Measurements from ENCODE around the gene TMEM106A. TPM values are rescaled to one million over a fixed set of nuclear protein-coding genes. Genes with fewer than 3 reads are reported as not detected.

Gene TMEM106A
- total and polyA plus RNA-seq, 2 of the 13 experiments (the other 11 are each of a cell fraction or from before 2014, with no cell fraction given) = 16.9 to 35.9 TPM

DNA sequence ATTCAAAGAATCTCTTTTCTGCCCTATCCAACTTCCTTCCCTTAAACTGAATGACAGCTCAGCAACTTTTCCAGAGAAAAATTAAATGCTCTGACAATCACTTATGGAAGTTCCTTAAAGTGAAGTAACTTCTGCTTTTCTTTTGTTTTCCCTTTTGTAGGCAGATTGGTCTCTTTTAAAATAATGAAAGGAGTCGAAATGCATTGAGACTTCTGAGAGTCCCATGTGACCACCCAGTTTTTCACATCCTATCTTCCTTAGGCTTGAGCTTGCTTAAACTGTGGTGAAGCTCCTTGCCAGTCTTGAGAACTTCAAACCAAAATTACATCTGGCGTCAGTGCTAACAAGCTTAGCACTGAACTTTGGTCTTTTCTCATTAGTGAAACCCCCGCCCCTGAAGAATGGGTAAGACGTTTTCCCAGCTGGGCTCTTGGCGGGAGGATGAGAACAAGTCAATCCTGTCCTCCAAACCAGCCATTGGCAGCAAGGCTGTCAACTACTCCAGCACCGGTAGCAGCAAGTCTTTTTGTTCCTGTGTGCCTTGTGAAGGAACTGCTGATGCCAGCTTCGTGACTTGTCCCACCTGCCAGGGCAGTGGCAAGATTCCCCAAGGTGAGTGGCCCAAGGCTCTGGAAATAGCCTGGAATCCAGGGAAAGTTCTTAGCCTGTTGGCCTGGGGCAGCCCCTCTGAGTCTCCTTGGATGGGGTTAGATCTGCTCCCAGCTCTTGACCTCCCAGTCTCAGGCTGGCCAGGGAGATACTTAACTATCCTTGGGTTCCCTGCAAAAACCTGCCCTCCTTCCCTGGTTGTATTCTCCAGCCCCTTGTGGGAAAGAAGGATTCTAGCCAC lies 1.2 kb downstream of the TMEM106A start (continued):
- no peak for TF ChIP-seq ZNF331 (CRISPR knock-in tag; IDR thresholded peaks at IDR 0.05)
- TF ChIP-seq, protein P1, sequence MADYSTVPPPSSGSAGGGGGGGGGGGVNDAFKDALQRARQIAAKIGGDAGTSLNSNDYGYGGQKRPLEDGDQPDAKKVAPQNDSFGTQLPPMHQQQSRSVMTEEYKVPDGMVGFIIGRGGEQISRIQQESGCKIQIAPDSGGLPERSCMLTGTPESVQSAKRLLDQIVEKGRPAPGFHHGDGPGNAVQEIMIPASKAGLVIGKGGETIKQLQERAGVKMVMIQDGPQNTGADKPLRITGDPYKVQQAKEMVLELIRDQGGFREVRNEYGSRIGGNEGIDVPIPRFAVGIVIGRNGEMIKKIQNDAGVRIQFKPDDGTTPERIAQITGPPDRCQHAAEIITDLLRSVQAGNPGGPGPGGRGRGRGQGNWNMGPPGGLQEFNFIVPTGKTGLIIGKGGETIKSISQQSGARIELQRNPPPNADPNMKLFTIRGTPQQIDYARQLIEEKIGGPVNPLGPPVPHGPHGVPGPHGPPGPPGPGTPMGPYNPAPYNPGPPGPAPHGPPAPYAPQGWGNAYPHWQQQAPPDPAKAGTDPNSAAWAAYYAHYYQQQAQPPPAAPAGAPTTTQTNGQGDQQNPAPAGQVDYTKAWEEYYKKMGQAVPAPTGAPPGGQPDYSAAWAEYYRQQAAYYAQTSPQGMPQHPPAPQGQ (CRISPR knock-in tag; IDR thresholded peaks at IDR 0.05; ENCODE audit: borderline replicate concordance) = 0 out of 2 replicates have a peak, but pooled peaks have one; percentile 36
- TF ChIP-seq, protein P2, sequence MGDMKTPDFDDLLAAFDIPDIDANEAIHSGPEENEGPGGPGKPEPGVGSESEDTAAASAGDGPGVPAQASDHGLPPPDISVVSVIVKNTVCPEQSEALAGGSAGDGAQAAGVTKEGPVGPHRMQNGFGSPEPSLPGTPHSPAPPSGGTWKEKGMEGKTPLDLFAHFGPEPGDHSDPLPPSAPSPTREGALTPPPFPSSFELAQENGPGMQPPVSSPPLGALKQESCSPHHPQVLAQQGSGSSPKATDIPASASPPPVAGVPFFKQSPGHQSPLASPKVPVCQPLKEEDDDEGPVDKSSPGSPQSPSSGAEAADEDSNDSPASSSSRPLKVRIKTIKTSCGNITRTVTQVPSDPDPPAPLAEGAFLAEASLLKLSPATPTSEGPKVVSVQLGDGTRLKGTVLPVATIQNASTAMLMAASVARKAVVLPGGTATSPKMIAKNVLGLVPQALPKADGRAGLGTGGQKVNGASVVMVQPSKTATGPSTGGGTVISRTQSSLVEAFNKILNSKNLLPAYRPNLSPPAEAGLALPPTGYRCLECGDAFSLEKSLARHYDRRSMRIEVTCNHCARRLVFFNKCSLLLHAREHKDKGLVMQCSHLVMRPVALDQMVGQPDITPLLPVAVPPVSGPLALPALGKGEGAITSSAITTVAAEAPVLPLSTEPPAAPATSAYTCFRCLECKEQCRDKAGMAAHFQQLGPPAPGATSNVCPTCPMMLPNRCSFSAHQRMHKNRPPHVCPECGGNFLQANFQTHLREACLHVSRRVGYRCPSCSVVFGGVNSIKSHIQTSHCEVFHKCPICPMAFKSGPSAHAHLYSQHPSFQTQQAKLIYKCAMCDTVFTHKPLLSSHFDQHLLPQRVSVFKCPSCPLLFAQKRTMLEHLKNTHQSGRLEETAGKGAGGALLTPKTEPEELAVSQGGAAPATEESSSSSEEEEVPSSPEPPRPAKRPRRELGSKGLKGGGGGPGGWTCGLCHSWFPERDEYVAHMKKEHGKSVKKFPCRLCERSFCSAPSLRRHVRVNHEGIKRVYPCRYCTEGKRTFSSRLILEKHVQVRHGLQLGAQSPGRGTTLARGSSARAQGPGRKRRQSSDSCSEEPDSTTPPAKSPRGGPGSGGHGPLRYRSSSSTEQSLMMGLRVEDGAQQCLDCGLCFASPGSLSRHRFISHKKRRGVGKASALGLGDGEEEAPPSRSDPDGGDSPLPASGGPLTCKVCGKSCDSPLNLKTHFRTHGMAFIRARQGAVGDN (CRISPR knock-in tag; IDR thresholded peaks at IDR 0.05) = peak; percentile 26; the same call in 1 of the 2 replicates
- TF ChIP-seq IRF1 (CRISPR knock-in tag; IDR thresholded peaks at IDR 0.05; ENCODE audit: low read depth) = no peak
- TF ChIP-seq KDM1A (CRISPR knock-in tag; IDR thresholded peaks at IDR 0.05) = no peak
- TF ChIP-seq ZNF790 (CRISPR knock-in tag; IDR thresholded peaks at IDR 0.05; ENCODE audit: borderline replicate concordance) = no peak
- peak; percentile 11 for TF ChIP-seq ZNF781 (CRISPR knock-in tag; IDR thresholded peaks at IDR 0.05; ENCODE audit: borderline replicate concordance, not compliant biosample characterization)
- TF ChIP-seq HNF4A (CRISPR knock-in tag; IDR thresholded peaks at IDR 0.05) = peak; percentile 43
- no peak for TF ChIP-seq ZNF569 (CRISPR knock-in tag; IDR thresholded peaks at IDR 0.05; ENCODE audit: borderline replicate concordance)
- TF ChIP-seq TEF (CRISPR knock-in tag; IDR thresholded peaks at IDR 0.05) = no peak
- TF ChIP-seq MXD3 (CRISPR knock-in tag; IDR thresholded peaks at IDR 0.05) = 0 out of 2 replicates have a peak, but pooled peaks have one; percentile 25
- TF ChIP-seq ZNF746 (CRISPR knock-in tag; IDR thresholded peaks at IDR 0.05) = no peak
- TF ChIP-seq ZNF44 (CRISPR knock-in tag; IDR thresholded peaks at IDR 0.05) = 0 out of 2 replicates have a peak, but pooled peaks have one; percentile 32
- no peak for TF ChIP-seq SALL2 (CRISPR knock-in tag; IDR thresholded peaks at IDR 0.05)
- TF ChIP-seq ZUFSP (CRISPR knock-in tag; IDR thresholded peaks at IDR 0.05; ENCODE audit: borderline replicate concordance) = no peak
- TF ChIP-seq ARNTL (CRISPR knock-in tag; IDR thresholded peaks at IDR 0.05) = peak; percentile 44; the same call in 1 of the 2 replicates

Data from HepG2 (cell line).